Liver (tissue), 9 donors: ENCODE data around the gene GAL. TPM values are rescaled to one million over a fixed set of nuclear protein-coding genes. Genes with fewer than 3 reads are reported as not detected.

Experiments
- DNase-seq: peaks from one replicate; pipeline ENCODE4 v3.0.0-alpha.2; 2017; ENCODE audit warnings: low spot score
- H3K27ac ChIP-seq, 2 donors: one replicate each; pipeline ENCODE4 v1.7.0; 2013; ENCODE audit warnings: inconsistent platforms in 2 of 2, low read length in 2 of 2, control low read depth in 1 of 2, low read depth in 1 of 2, mild to moderate bottlenecking in 1 of 2
- H3K27me3 ChIP-seq, 4 donors: one replicate each; pipeline versions ENCODE4 v1.6.1 to v1.7.0; 2013; ENCODE audit warnings: low read length in 3 of 4, inconsistent platforms in 1 of 4, mild to moderate bottlenecking in 1 of 4, moderate library complexity in 1 of 4; ENCODE audit not compliant: control insufficient read depth in 4 of 4, insufficient read depth in 4 of 4
- H3K36me3 ChIP-seq, 4 donors: one replicate each; pipeline versions ENCODE4 v1.6.1 to v1.7.0; 2013; ENCODE audit warnings: low read length in 3 of 4, mild to moderate bottlenecking in 3 of 4, low read depth in 1 of 4, moderate library complexity in 1 of 4; ENCODE audit not compliant: control insufficient read depth in 4 of 4, insufficient read depth in 3 of 4
- H3K4me1 ChIP-seq, 4 donors: one replicate each; pipeline versions ENCODE4 v1.6.1 to v1.7.0; 2013; ENCODE audit warnings: low read length in 3 of 4, mild to moderate bottlenecking in 3 of 4, moderate library complexity in 1 of 4; ENCODE audit not compliant: control insufficient read depth in 4 of 4, insufficient read depth in 4 of 4
- H3K4me3 ChIP-seq, 3 donors: one replicate each; pipeline versions ENCODE4 v1.6.1 to v1.7.0; 2013; ENCODE audit warnings: low read length in 3 of 3, control low read depth in 1 of 3, low read depth in 1 of 3, mild to moderate bottlenecking in 1 of 3
- H3K9ac ChIP-seq, 2 donors: one replicate each; pipeline ENCODE4 v1.7.0; 2013; ENCODE audit warnings: low read length in 2 of 2, mild to moderate bottlenecking in 2 of 2, moderate library complexity in 2 of 2, control low read depth in 1 of 2, low read depth in 1 of 2
- H3K9me3 ChIP-seq, 4 donors: one replicate each; pipeline versions ENCODE4 v1.6.1 to v1.7.0; 2013; ENCODE audit warnings: low read length in 3 of 4; ENCODE audit not compliant: control insufficient read depth in 4 of 4
- CTCF ChIP-seq: fragments of 150-350 bp; IDR thresholded peaks from 2 replicates; pipeline ENCODE4 v1.5.1; 2017; ENCODE audit warnings: improper control_type of control experiment, low read depth, low read length; ENCODE audit not compliant: missing input control
- EGR1 ChIP-seq, 2 donors: IDR thresholded peaks; 2 replicates each; pipeline ENCODE4 v1.6.1; 2016 to 2018; ENCODE audit warnings: antibody characterized with exemption in 2 of 2, low read depth in 2 of 2
- FOXA1 ChIP-seq: IDR thresholded peaks from 2 replicates; pipeline ENCODE4 v1.6.1; 2016; ENCODE audit warnings: antibody characterized with exemption
- FOXA2 ChIP-seq: IDR thresholded peaks from 2 replicates; pipeline ENCODE4 v1.6.1; 2016; ENCODE audit warnings: antibody characterized with exemption
- GABPA ChIP-seq, 2 donors: IDR thresholded peaks in 1 of 2; conservative IDR thresholded peaks in 1 of 2; 2 replicates each; pipeline ENCODE4 v1.6.1; 2016; ENCODE audit warnings: antibody characterized with exemption in 2 of 2, mild to moderate bottlenecking in 1 of 2, moderate library complexity in 1 of 2
- HNF4A ChIP-seq, 2 donors: conservative IDR thresholded peaks; 2 replicates each; pipeline ENCODE4 v1.6.1; 2016; ENCODE audit warnings: antibody characterized with exemption in 2 of 2, mild to moderate bottlenecking in 2 of 2
- HNF4G ChIP-seq: IDR thresholded peaks from 2 replicates; pipeline ENCODE4 v1.6.1; 2016; ENCODE audit warnings: antibody characterized with exemption
- JUND ChIP-seq, 2 donors: IDR thresholded peaks; 2 replicates each; pipeline ENCODE4 v1.6.1; 2016; ENCODE audit warnings: antibody characterized with exemption in 2 of 2
- NR2F2 ChIP-seq: IDR thresholded peaks from 2 replicates; pipeline ENCODE4 v1.6.1; 2016; ENCODE audit warnings: antibody characterized with exemption
- RAD21 ChIP-seq, 2 donors: IDR thresholded peaks; 2 replicates each; pipeline ENCODE4 v1.6.1; 2016; ENCODE audit warnings: antibody characterized with exemption in 2 of 2, mild to moderate bottlenecking in 2 of 2
- RXRA ChIP-seq, 2 donors: IDR thresholded peaks; 2 replicates each; pipeline ENCODE4 v1.6.1; 2017 to 2018; ENCODE audit warnings: antibody characterized with exemption in 2 of 2, mild to moderate bottlenecking in 1 of 2
- SP1 ChIP-seq: IDR thresholded peaks from 2 replicates; pipeline ENCODE4 v1.6.1; 2018; ENCODE audit warnings: antibody characterized with exemption, mild to moderate bottlenecking
- TAF1 ChIP-seq: conservative IDR thresholded peaks from 2 replicates; pipeline ENCODE4 v1.6.1; 2016; ENCODE audit warnings: antibody characterized with exemption, mild to moderate bottlenecking
- YY1 ChIP-seq: IDR thresholded peaks from 2 replicates; pipeline ENCODE4 v1.6.1; 2016; ENCODE audit warnings: antibody characterized with exemption, mild to moderate bottlenecking
- WGBS: extraction: QIAGEN DNeasy Blood & Tissue Kit; methylation state at CpG from one replicate; pipeline ENCODE4 v1.1.7; 2013; 5-methylcytosine and 5-hydroxymethylcytosine counted together
- polyA plus RNA-seq, 2 donors: library from polyadenylated mRNA; stranded (reverse) in 1 of 2; unstranded in 1 of 2; fragments of 200-250 nt in 1 of 2; fragments of >200 nt in 1 of 2; fragmentation: Nextera tagmentation in 1 of 2; extraction: Ambion mirVana in 1 of 2; gene quantifications; one replicate each; pipeline versions ENCODE4 v1.2.1 to v1.2.3, GENCODE V29; 2013 to 2015
- total RNA-seq, 2 donors: library from RNA; depleted of rRNA; stranded (reverse); fragments of >200 nt; gene quantifications; one replicate each; pipeline ENCODE4 v1.2.3, GENCODE V29; 2014
- TF ChIP-seq, protein P1 (sequence below): IDR thresholded peaks from 2 replicates; pipeline ENCODE4 v1.6.1; 2016; ENCODE audit warnings: antibody characterized with exemption, mild to moderate bottlenecking
- TF ChIP-seq, protein P2 (sequence below): IDR thresholded peaks from 2 replicates; pipeline ENCODE4 v1.6.1; 2016; ENCODE audit warnings: antibody characterized with exemption
- TF ChIP-seq, protein P3 (sequence below): IDR thresholded peaks from 2 replicates; pipeline ENCODE4 v1.6.1; 2016; ENCODE audit warnings: antibody characterized with exemption
- TF ChIP-seq, protein P4 (sequence below): IDR thresholded peaks from 2 replicates; pipeline ENCODE4 v1.6.1; 2016; ENCODE audit warnings: antibody characterized with exemption
- donor health status: healthy.
- donor health status: healthy.
- donor health status: healthy.
- donor health status: healthy.
- donor health status: healthy.

GAL gene
- total and polyA plus RNA-seq, 4 donors: 0.47 TPM; not detected in 3

DNA sequence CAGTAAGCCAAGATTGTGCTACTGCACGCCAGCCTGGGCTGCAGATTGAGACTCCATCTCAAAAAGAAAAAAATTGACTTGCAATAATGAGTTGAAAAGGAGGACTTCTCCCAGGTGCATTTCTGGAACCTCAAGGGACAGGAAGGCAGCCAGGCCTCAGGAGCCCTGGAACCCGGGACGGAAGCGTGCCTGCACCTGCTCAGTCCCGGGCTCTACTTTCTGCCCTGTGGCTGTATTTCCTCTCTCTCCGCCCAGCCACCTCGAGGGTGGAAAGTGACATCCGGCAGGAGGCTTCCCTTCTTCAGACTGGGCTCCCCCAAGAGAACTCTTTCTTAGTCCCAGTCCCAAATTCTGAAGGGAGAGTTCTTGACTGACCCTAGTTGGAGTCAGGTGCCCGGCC, 20.2 kb upstream of the GAL start:
- WGBS: 86% methylated on average over 9 of the region's 9 CpGs
- Histone ChIP-seq H3K27ac (no peak overlapping the region), H3K36me3 (no peaks in the 10 kb centered on the region), H3K4me1 (no peaks in the 10 kb centered on the region), H3K27me3 (no peaks in the 10 kb centered on the region), H3K9me3 (no peaks in the 10 kb centered on the region), H3K4me3 (no peak overlapping the region), H3K9ac (no peak overlapping the region)
- DNase-seq: no peak
- TF ChIP-seq RAD21 (IDR thresholded peaks at IDR 0.05): no peak
- no peak for TF ChIP-seq HNF4A (conservative IDR thresholded peaks at IDR 0.05)
- no peak for TF ChIP-seq TAF1
- no peak for TF ChIP-seq JUND (IDR thresholded peaks at IDR 0.05)
- no peak for TF ChIP-seq YY1
- no peak for TF ChIP-seq FOXA2
- no peak for TF ChIP-seq HNF4G
- TF ChIP-seq RXRA (IDR thresholded peaks at IDR 0.05): no peak
- TF ChIP-seq, protein P1, sequence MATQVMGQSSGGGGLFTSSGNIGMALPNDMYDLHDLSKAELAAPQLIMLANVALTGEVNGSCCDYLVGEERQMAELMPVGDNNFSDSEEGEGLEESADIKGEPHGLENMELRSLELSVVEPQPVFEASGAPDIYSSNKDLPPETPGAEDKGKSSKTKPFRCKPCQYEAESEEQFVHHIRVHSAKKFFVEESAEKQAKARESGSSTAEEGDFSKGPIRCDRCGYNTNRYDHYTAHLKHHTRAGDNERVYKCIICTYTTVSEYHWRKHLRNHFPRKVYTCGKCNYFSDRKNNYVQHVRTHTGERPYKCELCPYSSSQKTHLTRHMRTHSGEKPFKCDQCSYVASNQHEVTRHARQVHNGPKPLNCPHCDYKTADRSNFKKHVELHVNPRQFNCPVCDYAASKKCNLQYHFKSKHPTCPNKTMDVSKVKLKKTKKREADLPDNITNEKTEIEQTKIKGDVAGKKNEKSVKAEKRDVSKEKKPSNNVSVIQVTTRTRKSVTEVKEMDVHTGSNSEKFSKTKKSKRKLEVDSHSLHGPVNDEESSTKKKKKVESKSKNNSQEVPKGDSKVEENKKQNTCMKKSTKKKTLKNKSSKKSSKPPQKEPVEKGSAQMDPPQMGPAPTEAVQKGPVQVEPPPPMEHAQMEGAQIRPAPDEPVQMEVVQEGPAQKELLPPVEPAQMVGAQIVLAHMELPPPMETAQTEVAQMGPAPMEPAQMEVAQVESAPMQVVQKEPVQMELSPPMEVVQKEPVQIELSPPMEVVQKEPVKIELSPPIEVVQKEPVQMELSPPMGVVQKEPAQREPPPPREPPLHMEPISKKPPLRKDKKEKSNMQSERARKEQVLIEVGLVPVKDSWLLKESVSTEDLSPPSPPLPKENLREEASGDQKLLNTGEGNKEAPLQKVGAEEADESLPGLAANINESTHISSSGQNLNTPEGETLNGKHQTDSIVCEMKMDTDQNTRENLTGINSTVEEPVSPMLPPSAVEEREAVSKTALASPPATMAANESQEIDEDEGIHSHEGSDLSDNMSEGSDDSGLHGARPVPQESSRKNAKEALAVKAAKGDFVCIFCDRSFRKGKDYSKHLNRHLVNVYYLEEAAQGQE: no peak
- TF ChIP-seq, protein P2, sequence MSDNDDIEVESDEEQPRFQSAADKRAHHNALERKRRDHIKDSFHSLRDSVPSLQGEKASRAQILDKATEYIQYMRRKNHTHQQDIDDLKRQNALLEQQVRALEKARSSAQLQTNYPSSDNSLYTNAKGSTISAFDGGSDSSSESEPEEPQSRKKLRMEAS: no peak
- TF ChIP-seq, protein P3, sequence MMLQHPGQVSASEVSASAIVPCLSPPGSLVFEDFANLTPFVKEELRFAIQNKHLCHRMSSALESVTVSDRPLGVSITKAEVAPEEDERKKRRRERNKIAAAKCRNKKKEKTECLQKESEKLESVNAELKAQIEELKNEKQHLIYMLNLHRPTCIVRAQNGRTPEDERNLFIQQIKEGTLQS: no peak
- no peak for TF ChIP-seq NR2F2
- TF ChIP-seq EGR1 (IDR thresholded peaks at IDR 0.05; ENCODE audit: low read depth in 2 of 2): no peak
- TF ChIP-seq SP1: no peak
- no peak for TF ChIP-seq CTCF
- TF ChIP-seq, protein P4, sequence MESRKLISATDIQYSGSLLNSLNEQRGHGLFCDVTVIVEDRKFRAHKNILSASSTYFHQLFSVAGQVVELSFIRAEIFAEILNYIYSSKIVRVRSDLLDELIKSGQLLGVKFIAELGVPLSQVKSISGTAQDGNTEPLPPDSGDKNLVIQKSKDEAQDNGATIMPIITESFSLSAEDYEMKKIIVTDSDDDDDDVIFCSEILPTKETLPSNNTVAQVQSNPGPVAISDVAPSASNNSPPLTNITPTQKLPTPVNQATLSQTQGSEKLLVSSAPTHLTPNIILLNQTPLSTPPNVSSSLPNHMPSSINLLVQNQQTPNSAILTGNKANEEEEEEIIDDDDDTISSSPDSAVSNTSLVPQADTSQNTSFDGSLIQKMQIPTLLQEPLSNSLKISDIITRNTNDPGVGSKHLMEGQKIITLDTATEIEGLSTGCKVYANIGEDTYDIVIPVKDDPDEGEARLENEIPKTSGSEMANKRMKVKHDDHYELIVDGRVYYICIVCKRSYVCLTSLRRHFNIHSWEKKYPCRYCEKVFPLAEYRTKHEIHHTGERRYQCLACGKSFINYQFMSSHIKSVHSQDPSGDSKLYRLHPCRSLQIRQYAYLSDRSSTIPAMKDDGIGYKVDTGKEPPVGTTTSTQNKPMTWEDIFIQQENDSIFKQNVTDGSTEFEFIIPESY: no peak
- no peak for TF ChIP-seq GABPA (IDR thresholded peaks at IDR 0.05 in 1 of 2, conservative IDR thresholded peaks at IDR 0.05 in 1 of 2)
- TF ChIP-seq FOXA1: no peak
